Lung (tissue), 12 donors: ENCODE measurements around the gene IRX5. TPM values are rescaled to one million over a fixed set of nuclear protein-coding genes. Genes with fewer than 3 reads are reported as not detected.
A peak's percentile ranks its signal among the peaks of the same experiment; 100 is the strongest.

Experiments used
- ATAC-seq: fragments of 200-7000 bp; cut with Tn5 transposase; one replicate; pipeline ENCODE4 v1.9.1; 2020; ENCODE audit warnings: moderate number of reproducible peaks; ENCODE audit not compliant: insufficient read depth, low FRiP score
- DNase-seq, 3 donors: peaks; one replicate each; pipeline ENCODE4 v3.0.0-alpha.2; 2013 to 2017
- H3K27ac ChIP-seq, 2 donors: one replicate each; pipeline ENCODE4 v1.5.1; 2013; ENCODE audit warnings: mild to moderate bottlenecking in 2 of 2, moderate library complexity in 2 of 2, control low read depth in 1 of 2, inconsistent platforms in 1 of 2, low read depth in 1 of 2, low read length in 1 of 2
- H3K27me3 ChIP-seq, 3 donors: one replicate each; pipeline ENCODE4 v1.5.1; 2013; ENCODE audit warnings: low read length in 2 of 3; ENCODE audit not compliant: control insufficient read depth in 3 of 3, insufficient read depth in 3 of 3
- H3K36me3 ChIP-seq, 4 donors: one replicate each; pipeline ENCODE4 v1.5.1; 2013; ENCODE audit warnings: low read length in 4 of 4, mild to moderate bottlenecking in 1 of 4, moderate library complexity in 1 of 4; ENCODE audit not compliant: control insufficient read depth in 4 of 4, insufficient read depth in 4 of 4
- H3K4me1 ChIP-seq, 5 donors: one replicate each; pipeline ENCODE4 v1.5.1; 2013; ENCODE audit warnings: low read length in 5 of 5, mild to moderate bottlenecking in 2 of 5, moderate library complexity in 1 of 5; ENCODE audit not compliant: control insufficient read depth in 5 of 5, insufficient read depth in 5 of 5
- H3K4me3 ChIP-seq: one replicate; pipeline ENCODE4 v1.5.1; 2013; ENCODE audit warnings: mild to moderate bottlenecking, control low read depth, moderate library complexity
- H3K9ac ChIP-seq, 2 donors: one replicate each; pipeline ENCODE4 v1.5.1; 2013; ENCODE audit warnings: low read length in 2 of 2, control low read depth in 1 of 2; ENCODE audit not compliant: insufficient read depth in 1 of 2
- H3K9me3 ChIP-seq, 4 donors: one replicate each; pipeline ENCODE4 v1.5.1; 2013; ENCODE audit warnings: low read length in 3 of 4, mild to moderate bottlenecking in 1 of 4, moderate library complexity in 1 of 4; ENCODE audit not compliant: control insufficient read depth in 4 of 4, insufficient read depth in 3 of 4
- CTCF ChIP-seq: IDR thresholded peaks from 2 replicates; pipeline ENCODE4 v1.5.1; 2012; ENCODE audit warnings: mild to moderate bottlenecking; ENCODE audit errors: control extremely low read depth, extremely low read depth
- WGBS, 2 donors: extraction: QIAGEN DNeasy Blood & Tissue Kit; methylation state at CpG; one replicate each; pipeline ENCODE4 v1.1.7; 2013; 5-methylcytosine and 5-hydroxymethylcytosine counted together
- polyA plus RNA-seq, 2 donors: library from polyadenylated mRNA; stranded (reverse); fragments of 200-250 nt; gene quantifications; one replicate each; pipeline ENCODE4 v1.2.1, GENCODE V29; 2013
- total RNA-seq, 2 donors: library from RNA; depleted of rRNA in 1 of 2; stranded (reverse); fragments of >200 nt in 1 of 2; gene quantifications; one replicate each; pipeline ENCODE4 v1.2.1, GENCODE V29; 2014 to 2021
- donor health status: control.
- donor health status: control.
- donor health status: Bipolar disorder and iron deficiency.
- donor health status: healthy.
- donor health status: DM: yes; HTN: yes; CAD: no.

Gene IRX5
- total and polyA plus RNA-seq, 4 donors = 5.6 to 30.2 (median 25.7) TPM

GRCh38 chr16:54886078-54886477 is 44.6 kb upstream of the IRX5 start:
- no peaks in the 10 kb centered on the region for H3K36me3 ChIP-seq
- no peak for TF ChIP-seq CTCF
- no peaks in the 10 kb centered on the region for H3K27me3 ChIP-seq
- peaks cover 0 to 3% (median 0%) of the 10 kb centered on the region in 5 donors for H3K4me1 ChIP-seq
- 80% methylated on average over 2 of the region's 2 CpGs for WGBS, 2 donors
- no peak overlapping the region for H3K4me3 ChIP-seq
- no peak overlapping the region for H3K9ac ChIP-seq
- ATAC-seq (no peak), DNase-seq (no peak)
- peaks cover 0 to 8% (median 5%) of the 10 kb centered on the region in 4 donors for H3K9me3 ChIP-seq
- H3K27ac ChIP-seq = no peak overlapping the region

- Histone ChIP-seq H3K9me3 (peaks cover 0 to 5% (median 2%) of the 10 kb centered on the region in 4 donors), H3K4me1 (peaks cover 0 to 3% (median 0%) of the 10 kb centered on the region in 5 donors), H3K27ac (no peak overlapping the region), H3K27me3 (no peaks in the 10 kb centered on the region), H3K9ac (no peak overlapping the region), H3K36me3 (no peaks in the 10 kb centered on the region), H3K4me3 (no peak overlapping the region)
- WGBS, 2 donors = 79 to 85% methylated on average over 4 of the region's 4 CpGs
- TF ChIP-seq CTCF = no peak
- ATAC-seq (no peak), DNase-seq (peak in 2 of 3 donors; percentile 20 to 56)
Observed at GRCh38 chr16:54890381-54890780, 40.3 kb upstream of the IRX5 start.

GRCh38 chr16:54891346-54891745 is 39.3 kb upstream of the IRX5 start:
- H3K4me1 ChIP-seq = peaks cover 0 to 3% (median 0%) of the 10 kb centered on the region in 5 donors
- H3K9ac ChIP-seq = no peak overlapping the region
- no peak overlapping the region for H3K27ac ChIP-seq
- WGBS, 2 donors = 84 to 86% methylated on average over 4 of the region's 4 CpGs
- H3K36me3 ChIP-seq = no peaks in the 10 kb centered on the region
- DNase-seq = no peak
- H3K9me3 ChIP-seq = peaks cover 0 to 5% (median 3%) of the 10 kb centered on the region in 4 donors
- H3K4me3 ChIP-seq = no peak overlapping the region
- TF ChIP-seq CTCF = no peak
- H3K27me3 ChIP-seq = no peaks in the 10 kb centered on the region
- no peak for ATAC-seq

GRCh38 chr16:54892981-54893380 is 37.7 kb upstream of the IRX5 start:
- TF ChIP-seq CTCF = no peak
- H3K36me3 ChIP-seq = no peaks in the 10 kb centered on the region
- 91 to 93% methylated on average over 6 of the region's 6 CpGs for WGBS, 2 donors
- no peak overlapping the region for H3K27ac ChIP-seq
- no peaks in the 10 kb centered on the region for H3K27me3 ChIP-seq
- H3K4me3 ChIP-seq = no peak overlapping the region
- DNase-seq (no peak), ATAC-seq (no peak)
- peaks cover 0 to 3% (median 0%) of the 10 kb centered on the region in 5 donors for H3K4me1 ChIP-seq
- peaks cover 0 to 2% (median 0%) of the 10 kb centered on the region in 4 donors for H3K9me3 ChIP-seq
- no peak overlapping the region for H3K9ac ChIP-seq
